K562 (cell line): ENCODE results near the gene PRKAG1. TPM values are rescaled to one million over a fixed set of nuclear protein-coding genes. Genes with fewer than 3 reads are reported as not detected.
A peak's percentile ranks its signal among the peaks of the same experiment; 100 is the strongest.

Experiments used
- ATF7 ChIP-seq: fragments of 450-650 bp; IDR thresholded peaks from 2 replicates; pipeline ENCODE4 v1.7.1; 2014; ENCODE audit warnings: mild to moderate bottlenecking, moderate library complexity
- CBX3 ChIP-seq, 2 experiments: IDR thresholded peaks; 1 replicate in 1 of 2; 2 replicates in 1 of 2; pipeline ENCODE4 v1.6.1; 2012; ENCODE audit warnings: inconsistent platforms in 2 of 2, low read length in 2 of 2, borderline replicate concordance in 1 of 2, control low read depth in 1 of 2
- CBX8 ChIP-seq: fragments of 200-600 bp; sonication (generic); IDR thresholded peaks from 2 replicates; pipeline ENCODE4 v1.6.1; 2012; ENCODE audit warnings: borderline replicate concordance, mixed run types, low read depth, mild to moderate bottlenecking, moderate library complexity, mixed read lengths, low read length, control low read depth, inconsistent platforms; ENCODE audit not compliant: poor library complexity, severe bottlenecking; ENCODE audit errors: extremely low read depth
- ELF1 ChIP-seq: fragments of 200-800 bp; sonication (Bioruptor generic); IDR thresholded peaks from 2 replicates; pipeline ENCODE4 v1.6.1; 2016; ENCODE audit warnings: missing genetic modification characterization, missing compliant biosample characterization
- ETV6 ChIP-seq, 3 experiments: fragments of 150-350 bp in 1 of 3; sonication (generic) in 1 of 3; formaldehyde crosslinking in 1 of 3; IDR thresholded peaks; 2 replicates each; pipeline versions ENCODE4 v1.6.1 to v1.8.0; 2014 to 2022; ENCODE audit warnings: borderline replicate concordance in 2 of 3, low read depth in 2 of 3, antibody characterized with exemption in 1 of 3, low read length in 1 of 3, mild to moderate bottlenecking in 1 of 3, missing genetic modification reagents in 1 of 3
- HOXB6 ChIP-seq: fragments of 250-450 bp; sonication (Bioruptor Pico); IDR thresholded peaks from 2 replicates; pipeline ENCODE4 v1.5.1; 2022; ENCODE audit warnings: mild to moderate bottlenecking, borderline replicate concordance
- ILK ChIP-seq: fragments of 450-650 bp; IDR thresholded peaks from 2 replicates; pipeline ENCODE4 v1.6.1; 2016; ENCODE audit warnings: missing genetic modification characterization, low read depth, mild to moderate bottlenecking, missing compliant biosample characterization, moderate library complexity, borderline replicate concordance
- KAT7 ChIP-seq: sonication (generic); formaldehyde crosslinking; IDR thresholded peaks from 2 replicates; pipeline ENCODE4 v1.8.0; 2022; ENCODE audit warnings: missing genetic modification reagents, mild to moderate bottlenecking, borderline replicate concordance
- RAD51 ChIP-seq: fragments of 450-650 bp; IDR thresholded peaks from 2 replicates; pipeline ENCODE4 v1.7.1; 2016; ENCODE audit warnings: low read depth, mild to moderate bottlenecking, borderline replicate concordance
- RFX5 ChIP-seq: IDR thresholded peaks from 2 replicates; pipeline ENCODE4 v1.6.1; 2011; ENCODE audit warnings: low read depth, mild to moderate bottlenecking, improper control_type of control experiment, low read length
- SMARCA5 ChIP-seq: fragments of 450-650 bp; IDR thresholded peaks from 2 replicates; pipeline ENCODE4 v1.6.1; 2016
- ZC3H8 ChIP-seq: fragments of 450-650 bp; IDR thresholded peaks from 2 replicates; pipeline ENCODE4 v1.6.1; 2017
- ZNF449 ChIP-seq: fragments of 250-450 bp; sonication (Bioruptor Pico); IDR thresholded peaks from 2 replicates; pipeline ENCODE4 v1.8.0; 2022; ENCODE audit warnings: moderate library complexity, mild to moderate bottlenecking, inconsistent platforms
- ZNF75A ChIP-seq: fragments of 450-650 bp; formaldehyde crosslinking; IDR thresholded peaks from 2 replicates; pipeline ENCODE4 v1.4.0; 2020; ENCODE audit warnings: mild to moderate bottlenecking
- ZNF785 ChIP-seq: fragments of 250-450 bp; sonication (Bioruptor Pico); IDR thresholded peaks from 2 replicates; pipeline ENCODE4 v1.4.0; 2020; ENCODE audit warnings: mild to moderate bottlenecking
- ZSCAN32 ChIP-seq: fragments of 450-650 bp; formaldehyde crosslinking; IDR thresholded peaks from 2 replicates; pipeline ENCODE4 v1.4.0; 2020; ENCODE audit warnings: mild to moderate bottlenecking, moderate library complexity
- polyA plus RNA-seq, 8 experiments: library from polyadenylated mRNA; depleted of rRNA in 4 of 8; stranded (reverse) in 5 of 8; unstranded in 3 of 8; fragments of >200 nt; fragmentation: Nextera tagmentation in 2 of 8; fragmentation: Illumina TruSeq in 1 of 8; extraction: Ambion mirVana in 2 of 8; extraction: Trizol in 1 of 8; gene quantifications; 2 replicates each; pipeline versions ENCODE4 v1.2.1 to v1.2.3, GENCODE V29; 2011 to 2014; ENCODE audit warnings: inconsistent platforms in 1 of 8, missing spikeins in 1 of 8
- total RNA-seq, 7 experiments: library from RNA; depleted of rRNA in 6 of 7; stranded (reverse); fragments of >200 nt in 6 of 7; fragmentation: Illumina TruSeq in 2 of 7; extraction: Trizol in 2 of 7; gene quantifications; 2 replicates each; pipeline versions ENCODE4 v1.2.1 to v1.2.3, GENCODE V29; 2011 to 2021; ENCODE audit warnings: low replicate concordance in 1 of 7
- TF ChIP-seq, protein P1 (sequence below), 2 experiments: IDR thresholded peaks; 2 replicates each; pipeline ENCODE4 v1.6.1; 2012; ENCODE audit warnings: improper control_type of control experiment in 2 of 2, low read depth in 2 of 2, low read length in 2 of 2, borderline replicate concordance in 1 of 2
- TF ChIP-seq, protein P2 (sequence below): sonication (generic); formaldehyde crosslinking; IDR thresholded peaks from 2 replicates; pipeline ENCODE4 v1.8.1; 2023; ENCODE audit warnings: mild to moderate bottlenecking, missing genetic modification reagents
- TF ChIP-seq, protein P3 (sequence below): fragments of 450-650 bp; IDR thresholded peaks from 2 replicates; pipeline ENCODE4 v1.6.1; 2016; ENCODE audit warnings: missing biosample characterization, missing genetic modification characterization

PRKAG1 gene
- total and polyA plus RNA-seq, 9 of the 15 experiments (the other 6 are each of a cell fraction or from before 2014, with no cell fraction given) = 51.1 to 126 (median 79.1) TPM

DNA sequence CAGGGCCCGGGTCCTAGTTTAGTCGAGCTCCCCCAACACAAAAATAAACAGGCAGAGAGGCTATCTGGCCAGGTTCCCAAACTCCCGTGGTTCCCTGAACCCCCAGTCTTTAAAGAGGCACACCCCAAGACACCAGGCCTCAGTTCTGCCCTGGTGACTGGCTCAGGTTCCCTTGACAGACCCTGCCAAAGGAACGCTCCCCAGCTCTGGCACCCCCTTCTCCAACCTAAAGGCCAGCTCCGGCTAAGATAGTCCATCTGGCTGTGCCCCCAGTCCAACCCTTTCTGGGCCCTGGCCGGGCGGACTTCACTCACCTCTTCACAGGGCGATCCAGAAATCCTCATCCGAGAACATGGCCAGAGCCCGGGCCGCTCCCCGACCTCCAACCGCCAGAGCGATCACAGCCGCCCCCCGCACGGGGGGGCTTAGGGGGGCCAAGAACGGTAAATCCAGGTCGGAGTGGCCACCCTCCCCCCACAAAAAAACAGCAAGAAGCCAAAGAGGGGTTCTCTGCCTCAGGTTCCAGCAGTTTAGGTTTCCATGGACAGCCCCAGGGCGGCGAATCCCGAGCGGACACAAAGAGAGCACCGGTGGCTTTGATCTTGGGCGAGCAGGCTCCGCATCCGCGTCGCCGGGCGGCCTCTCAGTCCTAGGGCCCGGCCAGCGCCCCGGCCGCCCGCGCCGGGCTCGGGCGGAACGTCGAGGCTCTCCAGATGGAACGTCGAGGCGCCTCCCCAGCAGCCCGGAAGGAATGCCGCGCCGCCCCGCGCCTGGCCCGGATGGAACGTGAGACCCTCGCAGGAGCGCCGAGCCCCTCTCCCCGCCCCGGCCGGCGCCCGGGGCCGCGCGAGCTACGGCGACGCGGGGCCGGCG, 41.0 kb upstream of the PRKAG1 start (continued):
- TF ChIP-seq, protein P1, sequence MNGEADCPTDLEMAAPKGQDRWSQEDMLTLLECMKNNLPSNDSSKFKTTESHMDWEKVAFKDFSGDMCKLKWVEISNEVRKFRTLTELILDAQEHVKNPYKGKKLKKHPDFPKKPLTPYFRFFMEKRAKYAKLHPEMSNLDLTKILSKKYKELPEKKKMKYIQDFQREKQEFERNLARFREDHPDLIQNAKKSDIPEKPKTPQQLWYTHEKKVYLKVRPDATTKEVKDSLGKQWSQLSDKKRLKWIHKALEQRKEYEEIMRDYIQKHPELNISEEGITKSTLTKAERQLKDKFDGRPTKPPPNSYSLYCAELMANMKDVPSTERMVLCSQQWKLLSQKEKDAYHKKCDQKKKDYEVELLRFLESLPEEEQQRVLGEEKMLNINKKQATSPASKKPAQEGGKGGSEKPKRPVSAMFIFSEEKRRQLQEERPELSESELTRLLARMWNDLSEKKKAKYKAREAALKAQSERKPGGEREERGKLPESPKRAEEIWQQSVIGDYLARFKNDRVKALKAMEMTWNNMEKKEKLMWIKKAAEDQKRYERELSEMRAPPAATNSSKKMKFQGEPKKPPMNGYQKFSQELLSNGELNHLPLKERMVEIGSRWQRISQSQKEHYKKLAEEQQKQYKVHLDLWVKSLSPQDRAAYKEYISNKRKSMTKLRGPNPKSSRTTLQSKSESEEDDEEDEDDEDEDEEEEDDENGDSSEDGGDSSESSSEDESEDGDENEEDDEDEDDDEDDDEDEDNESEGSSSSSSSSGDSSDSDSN (IDR thresholded peaks at IDR 0.05; ENCODE audit: borderline replicate concordance in 1 of 2, low read depth in 2 of 2, low read length in 2 of 2) = peak; percentile 61 to 68; a peak in 2 of 4 replicates
- TF ChIP-seq, protein P2, sequence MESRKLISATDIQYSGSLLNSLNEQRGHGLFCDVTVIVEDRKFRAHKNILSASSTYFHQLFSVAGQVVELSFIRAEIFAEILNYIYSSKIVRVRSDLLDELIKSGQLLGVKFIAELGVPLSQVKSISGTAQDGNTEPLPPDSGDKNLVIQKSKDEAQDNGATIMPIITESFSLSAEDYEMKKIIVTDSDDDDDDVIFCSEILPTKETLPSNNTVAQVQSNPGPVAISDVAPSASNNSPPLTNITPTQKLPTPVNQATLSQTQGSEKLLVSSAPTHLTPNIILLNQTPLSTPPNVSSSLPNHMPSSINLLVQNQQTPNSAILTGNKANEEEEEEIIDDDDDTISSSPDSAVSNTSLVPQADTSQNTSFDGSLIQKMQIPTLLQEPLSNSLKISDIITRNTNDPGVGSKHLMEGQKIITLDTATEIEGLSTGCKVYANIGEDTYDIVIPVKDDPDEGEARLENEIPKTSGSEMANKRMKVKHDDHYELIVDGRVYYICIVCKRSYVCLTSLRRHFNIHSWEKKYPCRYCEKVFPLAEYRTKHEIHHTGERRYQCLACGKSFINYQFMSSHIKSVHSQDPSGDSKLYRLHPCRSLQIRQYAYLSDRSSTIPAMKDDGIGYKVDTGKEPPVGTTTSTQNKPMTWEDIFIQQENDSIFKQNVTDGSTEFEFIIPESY = peak; percentile 24; the same call in 1 of the 2 replicates
- no peak for TF ChIP-seq ZSCAN32 (CRISPR knock-in tag)
- TF ChIP-seq HOXB6 = no peak
- TF ChIP-seq ATF7 = no peak
- TF ChIP-seq RFX5 = no peak
- no peak for TF ChIP-seq KAT7 (CRISPR knock-in tag)
- TF ChIP-seq ELF1 (tag) = no peak
- TF ChIP-seq, protein P3, sequence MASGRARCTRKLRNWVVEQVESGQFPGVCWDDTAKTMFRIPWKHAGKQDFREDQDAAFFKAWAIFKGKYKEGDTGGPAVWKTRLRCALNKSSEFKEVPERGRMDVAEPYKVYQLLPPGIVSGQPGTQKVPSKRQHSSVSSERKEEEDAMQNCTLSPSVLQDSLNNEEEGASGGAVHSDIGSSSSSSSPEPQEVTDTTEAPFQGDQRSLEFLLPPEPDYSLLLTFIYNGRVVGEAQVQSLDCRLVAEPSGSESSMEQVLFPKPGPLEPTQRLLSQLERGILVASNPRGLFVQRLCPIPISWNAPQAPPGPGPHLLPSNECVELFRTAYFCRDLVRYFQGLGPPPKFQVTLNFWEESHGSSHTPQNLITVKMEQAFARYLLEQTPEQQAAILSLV (tag) = no peak
- TF ChIP-seq ZNF449 = no peak
- TF ChIP-seq RAD51 = no peak
- TF ChIP-seq CBX3 (IDR thresholded peaks at IDR 0.05; ENCODE audit: borderline replicate concordance in 1 of 2, low read length in 2 of 2) = no peak
- TF ChIP-seq ETV6 (IDR thresholded peaks at IDR 0.05; ENCODE audit: borderline replicate concordance in 1 of 2, low read depth in 2 of 2, low read length in 1 of 2) = no peak
- 0 out of 2 replicates have a peak, but pooled peaks have one; percentile 57 for TF ChIP-seq ETV6 (CRISPR knock-in tag; IDR thresholded peaks at IDR 0.05; ENCODE audit: borderline replicate concordance)
- no peak for TF ChIP-seq ZNF75A (CRISPR knock-in tag)
- no peak for TF ChIP-seq SMARCA5
- no peak for TF ChIP-seq ZNF785 (CRISPR knock-in tag)
- no peak for TF ChIP-seq ZC3H8
- TF ChIP-seq CBX8 = no peak
- no peak for TF ChIP-seq ILK (tag)
